Measurements from ENCODE around the gene TAL1. TPM values are rescaled to one million over a fixed set of nuclear protein-coding genes. Genes with fewer than 3 reads are reported as not detected.

The TAL1 gene
- total RNA-seq, 1 donor from 2014 or later = not detected

- Mint-ChIP-seq H3K4me1 (peaks cover 33% of the 10 kb centered on the region), H3K36me3 (ENCODE audit: low read depth) (peaks cover 2% of the 10 kb centered on the region), H3K27ac (no peak overlapping the region), H3K27me3 (peaks cover 68% of the 10 kb centered on the region), H3K9me3 (no peaks in the 10 kb centered on the region), H3K4me3 (no peak overlapping the region)
- CTCF ChIA-PET = interaction anchor here (1.2 kb wide), 1 partner anchor 41 kb away, joined by 4 read pairs; no protein-coding TSS in a partner anchor
- no peak for DNase-seq
- ATAC-seq (ENCODE audit: low read depth) = no peak
- no peak for TF ChIP-seq CTCF (IDR thresholded peaks at IDR 0.05)
- POLR2A ChIA-PET = no interaction called here
- intact Hi-C loops (cut with micrococcal nuclease) = loop anchor here (2.0 kb wide), 2 partner anchors 204 to 212 kb away; no protein-coding TSS in a partner anchor
Measured at GRCh38 chr1:47233186-47233585, 1.2 kb upstream of the TAL1 start.

GRCh38 chr1:47231301-47232186 lies 481 bp downstream of the TAL1 start:
- ChIA-PET POLR2A (no interaction called here), CTCF (no interaction called here)
- no peak for ATAC-seq (ENCODE audit: low read depth)
- H3K9me3 Mint-ChIP-seq = no peaks in the 10 kb centered on the region
- intact Hi-C loops (cut with micrococcal nuclease) = loop anchor here (2.0 kb wide), 2 partner anchors 205 to 213 kb away; no protein-coding TSS in a partner anchor
- peak; percentile 29 for DNase-seq
- TF ChIP-seq CTCF (IDR thresholded peaks at IDR 0.05) = no peak
- peaks cover 74% of the 10 kb centered on the region for H3K27me3 Mint-ChIP-seq
- H3K4me3 Mint-ChIP-seq = peak overlapping the region; percentile 79
- peaks cover 2% of the 10 kb centered on the region for H3K36me3 Mint-ChIP-seq (ENCODE audit: low read depth)
- H3K4me1 Mint-ChIP-seq = peaks cover 33% of the 10 kb centered on the region
- H3K27ac Mint-ChIP-seq = peak overlapping the region; percentile 24

GRCh38 chr1:47230692-47231300 lies 1.2 kb downstream of the TAL1 start:
- ATAC-seq (ENCODE audit: low read depth) (peak; percentile 34), DNase-seq (peak; percentile 26)
- Mint-ChIP-seq H3K27ac (no peak overlapping the region), H3K9me3 (no peaks in the 10 kb centered on the region), H3K27me3 (peaks cover 75% of the 10 kb centered on the region), H3K4me3 (peak overlapping the region; percentile 53), H3K4me1 (peaks cover 37% of the 10 kb centered on the region), H3K36me3 (ENCODE audit: low read depth) (peaks cover 2% of the 10 kb centered on the region)
- ChIA-PET CTCF (no interaction called here), POLR2A (no interaction called here)
- intact Hi-C loops (cut with micrococcal nuclease) = no loop called here
- TF ChIP-seq CTCF (IDR thresholded peaks at IDR 0.05) = no peak

- peaks cover 2% of the 10 kb centered on the region for H3K36me3 Mint-ChIP-seq (ENCODE audit: low read depth)
- intact Hi-C loops (cut with micrococcal nuclease) = no loop called here
- ChIA-PET POLR2A (interaction anchor here (0.7 kb wide), 1 partner anchor 13 kb away, joined by 3 read pairs; no protein-coding TSS in a partner anchor), CTCF (no interaction called here)
- no peaks in the 10 kb centered on the region for H3K9me3 Mint-ChIP-seq
- peaks cover 39% of the 10 kb centered on the region for H3K4me1 Mint-ChIP-seq
- peak overlapping the region; percentile 35 for H3K4me3 Mint-ChIP-seq
- DNase-seq (no peak), ATAC-seq (ENCODE audit: low read depth) (no peak)
- H3K27me3 Mint-ChIP-seq = peaks cover 72% of the 10 kb centered on the region
- no peak overlapping the region for H3K27ac Mint-ChIP-seq
- TF ChIP-seq CTCF (IDR thresholded peaks at IDR 0.05) = no peak
Measured at GRCh38 chr1:47229886-47230691, 1.9 kb downstream of the TAL1 start.
